KG1 (cell line): ENCODE results near the gene SH2D1A.
"Not testable (repeated sequence)": the region's sequence is repeated elsewhere in the genome, so short reads cannot be mapped to it uniquely, and the experiment has no call there.

ENCODE experiments used
- DNase-seq: peaks from one replicate; lab custom pipeline; 2025; lab: John Stamatoyannopoulos, UW

SH2D1A gene

DNA sequence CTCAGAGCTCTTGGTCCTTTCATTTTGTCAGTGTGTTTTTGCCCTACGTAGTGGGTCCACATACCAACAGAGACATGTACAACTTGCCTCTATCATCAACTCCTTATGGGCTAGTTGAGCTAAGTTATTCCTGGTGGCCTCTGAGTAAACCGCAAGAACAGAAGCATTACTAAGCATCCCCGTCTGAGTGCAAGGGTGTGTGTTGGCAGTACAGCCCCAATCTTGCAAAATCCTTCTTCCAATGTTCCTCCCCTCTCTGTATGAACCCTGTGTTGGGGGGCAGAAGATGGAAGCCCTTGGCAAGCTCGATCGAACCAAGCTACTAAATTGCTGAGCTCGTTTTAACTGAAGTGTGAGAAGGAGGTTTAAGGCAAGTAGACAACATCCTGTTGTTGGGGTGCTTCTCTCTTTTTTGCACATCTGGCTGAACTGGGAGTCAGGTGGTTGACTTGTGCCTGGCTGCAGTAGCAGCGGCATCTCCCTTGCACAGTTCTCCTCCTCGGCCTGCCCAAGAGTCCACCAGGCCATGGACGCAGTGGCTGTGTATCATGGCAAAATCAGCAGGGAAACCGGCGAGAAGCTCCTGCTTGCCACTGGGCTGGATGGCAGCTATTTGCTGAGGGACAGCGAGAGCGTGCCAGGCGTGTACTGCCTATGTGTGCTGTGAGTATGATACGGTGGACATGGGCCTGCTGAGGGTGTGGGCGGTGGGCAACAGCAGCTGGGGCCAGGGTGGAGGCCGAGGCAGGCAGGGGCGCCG lies at the start of gene SH2D1A:
Gene SH2D1A, plus strand, starts transcription at position 447 of the 760 bp plus-strand sequence. Its CDS starts 80 bp downstream, at position 527.
- DNase-seq = no peak

- not testable (repeated sequence) for DNase-seq
Observed at GRCh38 chrX:124299323-124299722, 47.0 kb upstream of the SH2D1A start.

DNA sequence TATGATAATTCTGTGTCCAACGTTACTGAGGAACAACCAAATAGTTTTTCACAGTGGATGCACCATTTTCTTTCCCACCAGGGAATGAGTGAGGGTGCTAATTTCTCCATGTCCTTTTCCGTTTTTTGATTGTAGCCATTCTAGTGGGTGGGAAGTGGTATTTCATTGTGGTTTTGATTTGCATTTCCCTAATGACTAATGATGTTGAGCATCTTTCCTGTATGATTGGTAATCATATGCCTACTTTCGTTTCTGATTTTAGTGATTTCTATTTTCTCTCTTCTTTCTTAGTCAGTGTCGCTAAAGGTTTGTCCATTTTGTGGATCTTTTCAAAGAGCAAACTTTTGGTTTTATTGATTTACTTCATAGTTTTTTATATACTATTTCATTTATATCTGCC lies 46.0 kb upstream of the SH2D1A start:
- no peak for DNase-seq

DNA sequence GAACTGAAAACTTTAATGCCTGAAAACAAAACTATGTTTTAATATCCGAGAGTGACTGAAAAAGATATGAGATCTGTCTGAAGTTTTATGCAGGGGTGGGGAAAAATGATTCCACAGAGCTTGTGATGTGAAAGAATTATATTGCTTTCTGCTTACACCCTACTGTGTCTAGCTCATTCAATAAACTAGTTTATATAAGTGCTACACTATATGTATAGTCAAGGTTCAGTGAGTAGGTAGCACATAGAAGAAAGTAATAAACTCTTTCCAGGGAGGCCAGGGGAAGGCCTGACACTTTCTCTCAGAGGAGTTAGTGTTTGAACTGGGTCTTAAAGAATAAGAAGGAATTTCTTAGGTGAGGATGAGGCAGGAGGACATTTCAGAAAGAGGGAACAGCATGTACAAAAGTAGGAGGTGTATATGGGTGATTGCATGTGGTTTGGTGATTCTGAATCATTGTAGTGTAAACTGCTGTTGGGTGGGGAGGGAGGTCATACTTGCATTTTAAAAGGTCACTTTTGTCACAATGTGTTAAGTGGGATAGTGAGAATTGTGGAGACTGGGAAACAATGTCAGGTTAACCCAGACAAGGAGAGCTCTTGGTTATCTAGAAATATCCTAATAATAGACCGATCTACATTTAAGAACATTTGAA lies 39.0 kb upstream of the SH2D1A start:
- DNase-seq = no peak

GRCh38 chrX:124325732-124326131 lies 20.6 kb upstream of the SH2D1A start:
- DNase-seq = no peak

DNA sequence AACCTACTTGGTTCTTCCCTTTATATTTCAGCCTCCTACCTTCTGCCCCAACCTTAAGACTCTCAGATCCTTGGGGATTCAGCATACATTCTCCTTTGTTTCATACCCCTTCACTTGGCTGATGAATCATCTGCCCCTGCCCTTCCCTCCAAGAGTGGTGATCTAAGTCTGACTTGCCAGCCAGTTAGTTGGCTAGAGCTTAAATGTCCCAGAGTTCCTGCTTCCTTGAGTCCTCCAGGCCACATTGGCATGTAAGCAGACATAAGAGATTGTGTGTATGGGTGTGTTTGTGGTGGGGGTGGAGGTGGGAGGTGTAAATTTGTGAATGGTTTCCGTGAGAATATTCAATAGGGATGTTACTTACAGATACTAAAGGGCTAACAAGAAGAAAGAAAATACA lies 17.6 kb upstream of the SH2D1A start:
- no peak for DNase-seq

DNA sequence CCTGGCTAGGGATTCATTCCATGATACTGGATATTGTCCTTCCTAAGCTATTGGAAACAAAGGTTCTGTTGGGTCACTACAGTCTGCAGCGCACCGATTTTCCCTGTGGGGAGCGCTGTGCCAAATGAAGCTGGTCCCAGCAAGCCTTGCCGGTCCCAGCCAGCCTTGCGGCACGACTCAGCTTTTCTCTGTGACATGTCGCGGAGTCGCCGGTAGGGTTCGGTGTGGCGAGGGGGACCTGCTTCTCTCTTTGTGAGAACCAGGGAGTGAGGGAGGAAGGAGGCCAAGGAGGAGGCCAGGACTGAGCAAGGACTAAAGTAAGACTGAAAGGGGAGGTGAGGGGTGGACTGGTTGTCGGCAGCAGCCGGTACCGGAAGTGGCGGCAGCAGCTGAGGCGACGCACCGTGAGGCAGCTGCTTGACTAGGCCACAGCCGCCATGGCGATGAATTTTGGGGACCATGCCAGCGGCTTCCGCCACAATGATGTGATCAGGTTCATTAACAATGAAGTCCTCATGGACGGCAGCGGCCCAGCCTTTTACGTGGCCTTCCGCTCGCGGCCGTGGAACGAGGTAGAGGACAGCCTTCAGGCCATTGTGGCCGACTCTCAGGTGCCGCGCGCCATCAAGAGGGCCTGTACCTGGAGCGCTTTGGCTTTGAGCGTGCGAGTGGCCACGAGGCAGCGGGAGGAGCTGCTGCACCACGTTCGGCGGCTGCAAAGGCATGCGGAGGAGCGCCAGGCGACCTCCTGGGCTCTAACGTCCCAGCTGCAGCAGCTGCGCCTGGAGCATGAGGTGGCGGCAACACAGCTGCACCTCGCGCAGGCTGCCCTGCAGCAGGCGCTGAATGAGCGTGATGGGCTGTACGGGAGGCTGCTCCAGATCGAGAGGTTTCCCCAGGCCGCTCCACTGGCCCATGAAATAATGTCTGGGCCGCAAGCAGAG lies 13.6 kb upstream of the SH2D1A start, which contains the start of gene TEX13D:
Gene TEX13D, plus strand, starts transcription at position 180 of the 944 bp plus-strand sequence. Its CDS starts 258 bp downstream, at position 438.
- no peak for DNase-seq

GRCh38 chrX:124333862-124334261 lies 12.5 kb upstream of the SH2D1A start:
- no peak for DNase-seq

DNA sequence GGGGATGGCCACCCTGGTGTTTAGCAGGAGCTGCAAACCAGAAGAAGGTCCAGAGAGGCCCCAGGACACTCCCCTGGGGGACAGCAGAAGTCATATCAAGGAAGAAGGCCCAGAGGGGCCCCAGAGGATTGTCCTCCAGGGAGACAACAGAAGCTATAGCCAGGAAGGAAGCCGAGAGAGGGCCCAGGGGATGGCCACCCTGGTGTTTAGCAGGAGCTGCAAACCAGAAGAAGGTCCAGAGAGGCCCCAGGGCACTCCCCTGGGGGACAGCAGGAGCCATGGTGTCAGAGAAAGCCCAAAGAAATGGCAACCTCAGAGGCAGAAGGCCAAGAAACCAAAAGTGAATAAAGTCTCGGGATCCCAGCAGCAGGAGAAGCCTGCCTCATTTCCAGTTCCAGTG lies 11.8 kb upstream of the SH2D1A start:
- not testable (repeated sequence) for DNase-seq

GRCh38 chrX:124335598-124335997 lies 10.8 kb upstream of the SH2D1A start:
- DNase-seq = no peak

DNA sequence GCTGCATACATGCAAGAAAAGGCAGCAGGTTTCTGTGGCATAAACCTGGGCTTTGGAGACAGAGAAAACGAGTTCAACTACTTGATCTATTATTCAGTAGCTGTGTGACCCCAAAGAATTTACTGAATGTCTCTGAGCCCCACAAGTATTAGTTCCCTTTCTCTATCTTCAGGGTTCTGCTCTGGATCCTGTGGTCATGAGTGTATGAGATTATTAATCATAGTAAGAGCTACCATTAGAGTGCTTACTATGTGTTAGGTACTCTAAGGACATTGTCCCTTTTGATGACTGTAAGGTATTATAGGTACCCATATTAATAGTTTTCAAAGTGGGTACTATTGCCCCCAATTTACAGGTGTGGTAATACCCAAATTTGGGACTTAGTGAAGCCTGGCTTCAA lies 8.4 kb upstream of the SH2D1A start:
- no peak for DNase-seq

GRCh38 chrX:124338733-124339514 lies 7.4 kb upstream of the SH2D1A start:
- DNase-seq = no peak

DNA sequence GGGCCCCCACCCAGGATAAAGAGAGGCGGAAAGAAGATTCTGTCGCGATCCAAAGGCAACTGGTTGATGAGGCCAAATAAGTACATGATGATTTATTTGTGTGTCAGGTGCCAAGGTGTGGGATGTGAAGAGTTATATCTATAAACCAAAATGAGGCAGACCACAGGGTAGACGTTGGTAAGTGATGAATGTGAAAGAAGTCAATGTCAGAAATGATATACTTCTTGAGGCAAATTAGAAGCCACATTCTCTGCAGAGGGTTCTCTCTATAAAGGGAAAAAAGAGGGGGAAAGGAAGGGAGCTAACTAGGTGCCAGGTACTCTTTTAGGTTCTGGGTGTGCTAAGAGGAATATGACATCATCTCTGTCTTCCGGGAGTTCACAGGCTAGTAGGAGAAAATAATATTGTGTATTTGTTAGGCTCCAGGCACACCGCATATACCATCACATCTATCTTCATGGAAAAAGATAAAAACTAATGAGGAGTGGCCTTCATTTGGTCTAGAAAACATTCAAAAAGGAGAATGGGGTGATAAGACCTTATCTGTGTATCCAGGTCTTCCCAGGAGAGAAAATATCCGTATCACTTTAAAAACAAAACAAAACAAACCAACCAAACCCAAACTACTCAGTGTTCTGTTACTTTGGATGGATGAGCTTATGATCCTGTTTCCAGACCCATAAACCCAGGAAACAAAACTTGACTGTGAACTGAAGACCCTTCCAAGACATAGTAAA lies 4.8 kb upstream of the SH2D1A start:
- no peak for DNase-seq

DNA sequence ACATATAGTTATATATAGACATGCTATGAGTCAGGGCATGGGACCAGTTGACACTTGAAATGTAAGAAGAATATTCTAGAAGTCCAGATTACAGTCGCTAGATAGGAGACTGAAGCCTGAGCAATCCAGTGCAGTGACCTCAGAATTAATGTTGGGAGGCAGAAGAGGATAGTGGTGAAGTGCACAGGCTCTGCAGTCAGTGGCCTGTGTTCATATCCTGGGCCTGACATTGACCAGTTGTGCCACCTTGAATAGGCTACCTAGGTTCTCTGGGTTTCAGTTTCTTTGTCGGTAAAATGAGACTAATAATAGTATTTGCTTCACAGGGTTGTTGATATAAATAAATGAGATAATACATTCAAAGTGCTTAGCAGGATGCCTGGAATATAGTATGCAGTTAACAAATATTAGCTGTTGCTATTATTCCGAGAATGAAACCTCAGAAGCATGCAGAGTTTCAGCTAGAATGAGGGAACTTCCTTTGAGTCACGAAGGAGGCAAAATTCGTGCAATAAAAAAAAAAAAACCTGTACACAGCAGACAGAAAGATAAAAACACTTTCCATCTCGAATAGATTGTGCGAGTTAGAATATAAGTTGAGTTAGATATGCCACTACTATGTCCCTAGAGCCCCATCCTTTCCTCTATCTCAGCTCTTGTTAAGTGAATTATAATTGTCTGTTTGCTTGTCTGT lies 4.0 kb upstream of the SH2D1A start:
- no peak for DNase-seq

GRCh38 chrX:124343016-124343415 lies 3.3 kb upstream of the SH2D1A start:
- no peak for DNase-seq

GRCh38 chrX:124344246-124344645 lies 2.1 kb upstream of the SH2D1A start:
- DNase-seq = no peak

DNA sequence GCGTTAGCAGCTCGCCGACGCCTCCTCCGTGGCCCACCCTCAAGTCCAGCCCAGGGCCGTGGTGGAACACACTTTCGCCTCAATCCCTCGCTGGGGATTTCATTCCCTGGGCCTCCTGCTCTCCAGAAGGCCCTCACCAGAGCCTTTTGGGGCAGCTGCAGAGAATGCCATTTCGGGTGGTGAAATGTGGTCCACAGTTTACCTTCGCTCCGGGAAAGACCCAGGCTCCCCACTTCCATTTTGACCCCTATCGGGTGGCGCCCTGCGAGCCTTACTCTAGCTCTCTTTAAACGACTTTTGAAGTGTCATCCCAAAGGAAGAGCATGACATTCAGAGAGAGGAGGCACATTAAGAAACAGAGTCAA lies 496 bp downstream of the SH2D1A start:
- DNase-seq = no peak

- no peak for DNase-seq
Observed at GRCh38 chrX:124347242-124347641, 879 bp downstream of the SH2D1A start.

GRCh38 chrX:124348182-124348581 lies 1.8 kb downstream of the SH2D1A start:
- no peak for DNase-seq

- no peak for DNase-seq
Observed at GRCh38 chrX:124348885-124349453, 2.6 kb downstream of the SH2D1A start.
